DOHH2 (cell line): ENCODE measurements around the gene MT1H.

Experiments used
- H3F3A ChIP-seq: fragments of 200-600 bp; sonication (generic), shearing (Covaris generic); 2 replicates; pipeline ENCODE4 v1.6.0; 2016; ENCODE audit warnings: antibody characterized with exemption, mild to moderate bottlenecking; ENCODE audit not compliant: control insufficient read depth, insufficient read depth
- H3K27ac ChIP-seq: fragments of 200-600 bp; sonication (generic); 2 replicates; pipeline ENCODE4 v1.5.1; 2014; ENCODE audit warnings: low read depth, mild to moderate bottlenecking, low read length, moderate library complexity
- H3K27me3 ChIP-seq: fragments of 200-600 bp; sonication (generic); 2 replicates; pipeline ENCODE4 v1.6.1; 2014; ENCODE audit warnings: mild to moderate bottlenecking, low read length, mixed read lengths; ENCODE audit not compliant: control insufficient read depth
- H3K36me3 ChIP-seq: fragments of 200-600 bp; sonication (generic); 2 replicates; pipeline ENCODE4 v1.6.1; 2014; ENCODE audit warnings: mild to moderate bottlenecking, low read length, moderate library complexity, mixed read lengths; ENCODE audit not compliant: control insufficient read depth
- H3K4me1 ChIP-seq: fragments of 200-600 bp; sonication (generic); 2 replicates; pipeline ENCODE4 v1.6.1; 2014; ENCODE audit warnings: mild to moderate bottlenecking, low read length, mixed read lengths; ENCODE audit not compliant: control insufficient read depth
- H3K4me2 ChIP-seq: fragments of 200-600 bp; sonication (generic); 2 replicates; pipeline ENCODE4 v1.6.0; 2014; ENCODE audit warnings: mild to moderate bottlenecking, low read length, moderate library complexity
- H3K4me3 ChIP-seq: fragments of 200-600 bp; sonication (generic); 2 replicates; pipeline ENCODE4 v1.5.1; 2014; ENCODE audit warnings: mild to moderate bottlenecking, low read length, mixed read lengths
- H3K79me2 ChIP-seq: fragments of 200-600 bp; sonication (generic); 2 replicates; pipeline ENCODE4 v1.6.1; 2014; ENCODE audit warnings: mild to moderate bottlenecking, low read length, mixed read lengths; ENCODE audit not compliant: control insufficient read depth
- H3K9me2 ChIP-seq: fragments of 200-600 bp; sonication (generic); replicated peaks from 2 replicates; pipeline ENCODE4 v1.6.1; 2014; ENCODE audit warnings: mild to moderate bottlenecking, low read length, mixed read lengths; ENCODE audit not compliant: control insufficient read depth
- H3K9me3 ChIP-seq: fragments of 200-600 bp; sonication (generic); 2 replicates; pipeline ENCODE4 v1.6.1; 2014; ENCODE audit warnings: antibody characterized with exemption, low read length, mixed read lengths; ENCODE audit not compliant: control insufficient read depth, insufficient read depth
- H4K20me1 ChIP-seq: fragments of 200-600 bp; sonication (generic); 2 replicates; pipeline ENCODE4 v1.6.0; 2014; ENCODE audit warnings: low read depth, mild to moderate bottlenecking, antibody characterized with exemption, low read length, moderate library complexity; ENCODE audit not compliant: control insufficient read depth, insufficient read depth
- CTCF ChIP-seq: fragments of 200-600 bp; sonication (generic); IDR thresholded peaks from one replicate; pipeline ENCODE4 v1.5.1; 2014; ENCODE audit warnings: antibody characterized with exemption, mild to moderate bottlenecking, low read depth, low read length; ENCODE audit not compliant: poor library complexity, severe bottlenecking
- EZH2phosphoT487 ChIP-seq: fragments of 200-600 bp; sonication (generic); IDR thresholded peaks from 2 replicates; pipeline ENCODE4 v1.6.1; 2017; ENCODE audit warnings: borderline replicate concordance, mild to moderate bottlenecking, antibody characterized with exemption, low read length, moderate library complexity, mixed read lengths

MT1H gene

GRCh38 chr16:56653218-56653617 lies 16.4 kb upstream of the MT1H start:
- H4K20me1 ChIP-seq, result no peaks in the 10 kb centered on the region
- no peak overlapping the region for H3K4me3 ChIP-seq
- no peak overlapping the region for H3K4me2 ChIP-seq
- H3K27me3 ChIP-seq, result peaks cover 34% of the 10 kb centered on the region
- no peaks in the 10 kb centered on the region for H3K9me2 ChIP-seq
- peaks cover 4% of the 10 kb centered on the region for H3K4me1 ChIP-seq
- no peaks in the 10 kb centered on the region for H3K36me3 ChIP-seq
- TF ChIP-seq EZH2phosphoT487 (no peak), CTCF (no peak)
- no peaks in the 10 kb centered on the region for H3K79me2 ChIP-seq
- no peaks in the 10 kb centered on the region for H3K9me3 ChIP-seq
- H3F3A ChIP-seq, result no peaks in the 10 kb centered on the region
- H3K27ac ChIP-seq, result no peak overlapping the region

GRCh38 chr16:56657555-56658326 lies 11.9 kb upstream of the MT1H start, which contains the start of gene MT1F:
Gene MT1F (plus strand): TSS chr16:56657959. CDS start chr16:56658059, 100 bp downstream.
- H3K36me3 ChIP-seq, result no peaks in the 10 kb centered on the region
- H3K27ac ChIP-seq, result no peak within 1 kb of the TSS
- no peak for TF ChIP-seq EZH2phosphoT487
- no peak for TF ChIP-seq CTCF
- no peaks in the 10 kb centered on the region for H3F3A ChIP-seq
- peaks cover 39% of the 10 kb centered on the region for H3K27me3 ChIP-seq
- peaks cover 5% of the 10 kb centered on the region for H3K4me1 ChIP-seq
- H3K9me2 ChIP-seq, result no peaks in the 10 kb centered on the region
- H3K9me3 ChIP-seq, result no peaks in the 10 kb centered on the region
- peak within 1 kb of the TSS; percentile 59 for H3K4me3 ChIP-seq
- H4K20me1 ChIP-seq, result no peaks in the 10 kb centered on the region
- H3K4me2 ChIP-seq, result peak within 1 kb of the TSS; percentile 64
- no peaks in the 10 kb centered on the region for H3K79me2 ChIP-seq

DNA sequence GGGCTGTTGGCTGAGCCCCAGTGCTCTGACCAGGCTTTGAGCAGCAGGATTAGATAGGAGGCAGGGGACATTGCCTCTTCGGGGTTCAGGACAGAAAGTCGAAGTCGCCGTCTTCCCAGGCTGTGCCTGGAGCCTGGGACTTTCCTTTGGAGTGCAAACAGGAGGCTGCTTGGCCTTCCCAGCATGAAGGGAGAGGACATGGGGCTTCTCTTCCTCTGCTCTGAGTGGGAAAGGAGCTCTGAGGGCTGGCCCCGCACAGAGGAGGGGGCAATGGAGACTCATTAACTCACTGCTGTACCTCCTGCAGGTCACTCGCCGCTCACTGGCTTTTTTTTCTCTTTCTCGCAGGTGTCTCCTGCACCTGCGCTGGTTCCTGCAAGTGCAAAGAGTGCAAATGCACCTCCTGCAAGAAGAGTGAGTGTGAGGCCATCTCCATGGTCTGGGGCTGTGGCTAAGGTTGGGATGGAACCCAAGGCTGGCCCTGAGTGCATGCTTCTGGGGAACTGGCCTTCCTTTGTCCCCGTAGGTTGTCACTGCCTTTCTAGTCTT lies 11.2 kb upstream of the MT1H start:
- Histone ChIP-seq H3K4me3 (peak overlapping the region; percentile 59), H3K27me3 (peaks cover 40% of the 10 kb centered on the region), H3K9me3 (no peaks in the 10 kb centered on the region), H3K9me2 (no peaks in the 10 kb centered on the region), H3K4me2 (peak overlapping the region; percentile 64), H3F3A (no peaks in the 10 kb centered on the region), H3K27ac (no peak overlapping the region), H3K4me1 (peaks cover 5% of the 10 kb centered on the region), H3K79me2 (no peaks in the 10 kb centered on the region), H4K20me1 (no peaks in the 10 kb centered on the region), H3K36me3 (no peaks in the 10 kb centered on the region)
- TF ChIP-seq EZH2phosphoT487, result no peak
- TF ChIP-seq CTCF, result no peak
